Camera-type eye (tissue), 1 donor: Measurements from ENCODE around the gene MTERF1. TPM values are rescaled to one million over a fixed set of nuclear protein-coding genes. Genes with fewer than 3 reads are reported as not detected.

Experiments used
- total RNA-seq: library from RNA; depleted of rRNA; stranded (reverse); fragments of >200 nt; gene quantifications from one replicate; pipeline ENCODE4 v1.2.3, GENCODE V29; 2014

The MTERF1 gene, protein sequence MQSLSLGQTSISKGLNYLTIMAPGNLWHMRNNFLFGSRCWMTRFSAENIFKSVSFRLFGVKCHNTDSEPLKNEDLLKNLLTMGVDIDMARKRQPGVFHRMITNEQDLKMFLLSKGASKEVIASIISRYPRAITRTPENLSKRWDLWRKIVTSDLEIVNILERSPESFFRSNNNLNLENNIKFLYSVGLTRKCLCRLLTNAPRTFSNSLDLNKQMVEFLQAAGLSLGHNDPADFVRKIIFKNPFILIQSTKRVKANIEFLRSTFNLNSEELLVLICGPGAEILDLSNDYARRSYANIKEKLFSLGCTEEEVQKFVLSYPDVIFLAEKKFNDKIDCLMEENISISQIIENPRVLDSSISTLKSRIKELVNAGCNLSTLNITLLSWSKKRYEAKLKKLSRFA
- 24.0 TPM for total RNA-seq

GRCh38 chr7:91880413-91881241 lies at the start of gene MTERF1:
Gene MTERF1 (minus strand): TSS chr7:91880702. CDS start chr7:91880083, 619 bp downstream.

Other genes starting within 250 kb of the MTERF1 start
- 302 TPM for gene AKAP9, start 60.2 kb upstream of the MTERF1 start, total RNA-seq